Body of pancreas (tissue), 4 donors: ENCODE data around the gene ASB7. TPM values are rescaled to one million over a fixed set of nuclear protein-coding genes. Genes with fewer than 3 reads are reported as not detected.
A peak's percentile ranks its signal among the peaks of the same experiment; 100 is the strongest.

ENCODE experiments used
- ATAC-seq: fragments of 150-250 bp; one replicate; pipeline ENCODE4 v1.9.1; 2016
- DNase-seq, 4 donors: peaks; one replicate each; pipeline ENCODE4 v3.0.0-alpha.2; 2019
- H3K27ac ChIP-seq, 4 donors: fragments of 200-600 bp; sonication (generic); 1 replicate in 3 of 4; 2 replicates in 1 of 4; pipeline versions ENCODE4 v1.5.1 to v1.6.1; 2016 to 2019; ENCODE audit warnings: mild to moderate bottlenecking in 1 of 4, mixed read lengths in 1 of 4, moderate library complexity in 1 of 4
- H3K27me3 ChIP-seq, 2 donors: fragments of 200-600 bp; sonication (generic); one replicate each; pipeline ENCODE4 v1.6.0; 2016; ENCODE audit warnings: mild to moderate bottlenecking in 1 of 2
- H3K36me3 ChIP-seq, 2 donors: fragments of 200-600 bp; sonication (generic); replicated peaks in 1 of 2; 2 replicates each; pipeline ENCODE4 v1.5.1; 2016; ENCODE audit warnings: low read depth in 2 of 2; ENCODE audit not compliant: insufficient read depth in 1 of 2
- H3K4me1 ChIP-seq: fragments of 200-600 bp; sonication (generic); one replicate; pipeline ENCODE4 v1.6.0; 2016
- H3K4me3 ChIP-seq, 2 donors: fragments of 200-600 bp; sonication (generic); 1 replicate in 1 of 2; 2 replicates in 1 of 2; pipeline ENCODE4 v1.5.1; 2016 to 2019
- H3K9me3 ChIP-seq, 3 donors: fragments of 200-600 bp; sonication (generic); 1 replicate in 2 of 3; 2 replicates in 1 of 3; pipeline ENCODE4 v1.5.1; 2016
- POLR2A ChIP-seq, 3 donors: fragments of 450-650 bp; IDR thresholded peaks; one replicate each; pipeline ENCODE4 v1.6.1; 2016; ENCODE audit warnings: antibody characterized with exemption in 3 of 3, mild to moderate bottlenecking in 2 of 3
- WGBS, 2 donors: methylation state at CpG; one replicate each; pipeline ENCODE4 v1.1.5; 2017; 5-methylcytosine and 5-hydroxymethylcytosine counted together
- intact Hi-C: fragments of 100-400 bp; cut with DNase I; formaldehyde crosslinking; loops from one replicate; pipeline ENCODE4 v1.15.1; 2023
- total RNA-seq, 2 donors: library from RNA; depleted of rRNA; stranded (reverse); fragments of >200 nt; gene quantifications; one replicate each; pipeline ENCODE4 v1.1.0, GENCODE V29; 2016
- TF ChIP-seq, protein P1 (sequence below), 7 experiments: fragments of 450-650 bp in 4 of 7; fragments of 200-600 bp in 3 of 7; sonication (generic) in 3 of 7; IDR thresholded peaks; one replicate each; pipeline ENCODE4 v1.5.1; 2016 to 2019; ENCODE audit warnings: antibody characterized with exemption in 7 of 7

Gene ASB7
- total RNA-seq, 2 donors from 2014 or later, result 7.6 to 8.6 TPM

DNA sequence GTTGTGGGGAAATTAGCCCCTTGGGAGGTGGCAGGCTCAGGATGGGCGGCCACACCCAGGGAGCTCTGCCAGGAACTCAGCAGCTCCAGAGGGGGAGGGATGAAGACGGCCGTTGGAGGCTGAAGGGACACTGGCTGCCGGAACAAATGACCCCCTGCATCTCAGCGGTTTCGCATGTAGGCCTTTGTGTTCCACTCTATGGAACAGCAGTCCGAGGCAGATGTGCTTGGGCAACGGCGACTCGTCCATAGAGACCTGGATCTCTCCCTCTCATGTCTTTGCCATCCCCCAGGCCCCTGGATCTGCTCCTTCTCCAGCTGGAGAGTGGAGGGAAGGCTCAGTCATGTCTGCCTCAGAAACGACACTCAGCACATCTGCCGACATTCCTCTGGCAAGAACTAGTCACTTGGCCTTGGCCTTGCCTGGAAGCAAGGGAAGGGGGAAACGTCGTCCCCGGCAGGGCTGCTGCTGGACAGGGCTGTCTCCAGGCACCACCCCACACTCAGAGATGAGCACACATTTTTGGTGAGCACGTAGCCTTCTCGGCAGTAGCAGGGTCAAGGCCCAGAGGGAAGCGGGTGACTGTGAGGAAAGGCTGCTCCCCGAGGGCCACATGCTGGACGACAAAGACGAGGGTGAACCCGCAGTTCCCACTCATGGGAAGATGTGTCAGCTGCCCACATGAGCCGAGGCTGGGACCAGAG lies 83.8 kb downstream of the ASB7 start:
- TF ChIP-seq POLR2A (IDR thresholded peaks at IDR 0.05), result no peak
- TF ChIP-seq, protein P1, sequence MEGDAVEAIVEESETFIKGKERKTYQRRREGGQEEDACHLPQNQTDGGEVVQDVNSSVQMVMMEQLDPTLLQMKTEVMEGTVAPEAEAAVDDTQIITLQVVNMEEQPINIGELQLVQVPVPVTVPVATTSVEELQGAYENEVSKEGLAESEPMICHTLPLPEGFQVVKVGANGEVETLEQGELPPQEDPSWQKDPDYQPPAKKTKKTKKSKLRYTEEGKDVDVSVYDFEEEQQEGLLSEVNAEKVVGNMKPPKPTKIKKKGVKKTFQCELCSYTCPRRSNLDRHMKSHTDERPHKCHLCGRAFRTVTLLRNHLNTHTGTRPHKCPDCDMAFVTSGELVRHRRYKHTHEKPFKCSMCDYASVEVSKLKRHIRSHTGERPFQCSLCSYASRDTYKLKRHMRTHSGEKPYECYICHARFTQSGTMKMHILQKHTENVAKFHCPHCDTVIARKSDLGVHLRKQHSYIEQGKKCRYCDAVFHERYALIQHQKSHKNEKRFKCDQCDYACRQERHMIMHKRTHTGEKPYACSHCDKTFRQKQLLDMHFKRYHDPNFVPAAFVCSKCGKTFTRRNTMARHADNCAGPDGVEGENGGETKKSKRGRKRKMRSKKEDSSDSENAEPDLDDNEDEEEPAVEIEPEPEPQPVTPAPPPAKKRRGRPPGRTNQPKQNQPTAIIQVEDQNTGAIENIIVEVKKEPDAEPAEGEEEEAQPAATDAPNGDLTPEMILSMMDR (IDR thresholded peaks at IDR 0.05), result no peak
- DNase-seq, result peak in 3 of 4 donors; percentile 28 to 50 (median 31)
- intact Hi-C loops, result loop anchor here (10.0 kb wide), 1 partner anchor 179 kb away; no protein-coding TSS in a partner anchor

GRCh38 chr15:100686725-100687473 lies 84.5 kb downstream of the ASB7 start:
- H3K36me3 ChIP-seq, result no peaks in the 10 kb centered on the region
- intact Hi-C loops, result loop anchor here (10.0 kb wide), 1 partner anchor 178 kb away; no protein-coding TSS in a partner anchor
- H3K4me1 ChIP-seq, result no peaks in the 10 kb centered on the region
- peak overlapping the region in 1 of 4 donors; percentile 50 for H3K27ac ChIP-seq
- no peaks in the 10 kb centered on the region for H3K9me3 ChIP-seq
- no peak overlapping the region for H3K4me3 ChIP-seq
- DNase-seq (no peak), ATAC-seq (no peak)
- no peaks in the 10 kb centered on the region for H3K27me3 ChIP-seq
- no peak for TF ChIP-seq POLR2A (IDR thresholded peaks at IDR 0.05)
- TF ChIP-seq, protein P1 (IDR thresholded peaks at IDR 0.05), result no peak
- 66 to 77% methylated on average over 14 to 15 of the region's 15 CpGs for WGBS, 2 donors

More for the DNA sequence above, 83.8 kb downstream of the ASB7 start:
- H3K4me3 ChIP-seq, result no peak overlapping the region
- H3K9me3 ChIP-seq, result no peaks in the 10 kb centered on the region
- H3K27ac ChIP-seq, result peak overlapping the region in 1 of 4 donors; percentile 50
- WGBS, 2 donors, result 73 to 80% methylated on average over 15 to 23 of the region's 23 CpGs
- H3K36me3 ChIP-seq, result no peaks in the 10 kb centered on the region
- no peaks in the 10 kb centered on the region for H3K27me3 ChIP-seq
- H3K4me1 ChIP-seq, result no peaks in the 10 kb centered on the region
- ATAC-seq, result peak; percentile 48

DNA sequence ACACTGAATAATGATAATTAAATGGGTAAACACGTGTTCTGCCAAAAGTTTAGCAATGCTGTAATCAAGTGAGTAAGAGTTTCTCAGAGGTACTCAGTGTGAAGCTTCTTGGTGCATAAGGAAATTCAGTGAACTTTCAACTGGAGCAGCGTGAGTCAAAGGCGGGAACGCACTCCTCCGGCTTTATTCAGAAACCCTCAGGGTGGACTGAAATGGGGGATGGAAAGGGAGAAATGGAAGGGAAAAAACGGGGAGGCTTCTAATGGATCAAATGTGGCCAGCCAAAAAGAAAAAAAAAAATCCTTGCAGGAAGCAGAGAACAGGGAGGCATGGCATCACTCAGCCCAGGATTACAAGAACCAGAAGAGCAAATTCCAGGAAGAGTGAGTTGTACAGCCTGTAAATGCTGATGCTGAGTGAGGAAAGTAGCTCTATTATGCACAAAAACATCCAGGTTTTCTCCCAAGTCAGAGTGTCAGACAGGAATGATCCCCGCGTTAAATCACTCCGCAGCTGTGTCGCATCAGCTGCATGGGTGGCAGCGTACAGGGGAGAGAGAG lies 85.3 kb downstream of the ASB7 start:
- no peaks in the 10 kb centered on the region for H3K9me3 ChIP-seq
- peak; percentile 43 for ATAC-seq
- intact Hi-C loops, result loop anchor here (10.0 kb wide), 1 partner anchor 177 kb away; no protein-coding TSS in a partner anchor
- TF ChIP-seq POLR2A (IDR thresholded peaks at IDR 0.05), result no peak
- TF ChIP-seq, protein P1 (IDR thresholded peaks at IDR 0.05), result no peak
- H3K27me3 ChIP-seq, result no peaks in the 10 kb centered on the region
- 51 to 63% methylated on average over 11 of the region's 11 CpGs for WGBS, 2 donors
- no peaks in the 10 kb centered on the region for H3K4me1 ChIP-seq
- no peak overlapping the region for H3K4me3 ChIP-seq
- H3K36me3 ChIP-seq, result no peaks in the 10 kb centered on the region
- DNase-seq, result peak in 1 of 4 donors; percentile 31
- H3K27ac ChIP-seq, result no peak overlapping the region

DNA sequence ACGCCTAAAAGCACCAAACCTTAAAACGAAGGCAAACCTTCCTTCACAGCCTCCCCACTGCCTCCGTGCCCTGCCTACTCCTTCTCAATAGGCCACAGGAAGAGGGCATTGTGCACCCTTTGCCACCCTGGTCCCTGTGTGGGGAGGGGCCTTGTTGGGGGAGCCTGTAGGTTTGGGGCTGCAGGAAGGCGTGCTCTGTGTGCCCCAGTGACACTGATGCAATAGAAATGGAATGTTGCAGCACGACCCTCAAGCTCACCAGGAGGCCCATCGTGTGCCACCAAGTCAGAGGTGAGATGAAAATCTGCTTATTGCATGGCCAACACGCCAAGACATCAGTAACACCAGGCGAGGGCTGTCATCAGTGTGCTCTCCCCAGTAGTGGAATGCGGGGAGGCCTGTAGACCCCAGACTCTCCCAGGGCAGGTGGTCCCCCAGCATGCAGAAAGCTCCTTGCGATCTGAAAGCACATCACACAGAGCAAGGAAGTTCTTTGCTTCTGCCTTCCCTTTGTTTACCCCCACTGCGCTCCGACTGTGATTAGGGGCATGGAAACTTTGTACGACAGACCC lies 86.2 kb downstream of the ASB7 start:
- ATAC-seq, result no peak
- Histone ChIP-seq H3K4me1 (peaks cover 2% of the 10 kb centered on the region), H3K36me3 (no peaks in the 10 kb centered on the region), H3K9me3 (no peaks in the 10 kb centered on the region), H3K27me3 (no peaks in the 10 kb centered on the region), H3K4me3 (no peak overlapping the region), H3K27ac (no peak overlapping the region)
- DNase-seq, result no peak
- TF ChIP-seq, protein P1 (IDR thresholded peaks at IDR 0.05), result no peak
- TF ChIP-seq POLR2A (IDR thresholded peaks at IDR 0.05), result no peak
- 68 to 70% methylated on average over 10 to 13 of the region's 13 CpGs for WGBS, 2 donors
- intact Hi-C loops, result loop anchor here (10.0 kb wide), 1 partner anchor 176 kb away; no protein-coding TSS in a partner anchor
